Endothelial cell of hepatic sinusoid (primary cell): ENCODE measurements around the gene APC2.

ENCODE experiments used
- in situ Hi-C: cut with HindIII; loops from 2 replicates; pipeline ENCODE4 v1.10.0; 2017; ENCODE audit warnings: low sequenced_read_pairs

Gene APC2

GRCh38 chr19:1449467-1450442, at the start of gene APC2:
APC2 (plus strand) TSS chr19:1450121; CDS start chr19:1453002, 2,881 bp downstream.
- in situ Hi-C loops: no loop called here

- in situ Hi-C loops: no loop called here
Measured at GRCh38 chr19:1400281-1401137, 49.4 kb upstream of the APC2 start.

- in situ Hi-C loops: no loop called here
Measured at GRCh38 chr19:1401138-1401888, 48.6 kb upstream of the APC2 start, which contains the start of gene GAMT. GAMT (minus strand) TSS chr19:1401542; CDS start chr19:1401476, 66 bp downstream.

- in situ Hi-C loops: no loop called here
Measured at GRCh38 chr19:1401889-1402217, 48.1 kb upstream of the APC2 start.

- in situ Hi-C loops: no loop called here
Measured at GRCh38 chr19:1402411-1403070, 47.4 kb upstream of the APC2 start.

GRCh38 chr19:1406774-1407527, 43.0 kb upstream of the APC2 start:
- in situ Hi-C loops: no loop called here

- in situ Hi-C loops: no loop called here
Measured at GRCh38 chr19:1407528-1408299, 42.2 kb upstream of the APC2 start, which contains the start of gene DAZAP1. DAZAP1 (plus strand) TSS chr19:1407586; CDS start chr19:1407774, 188 bp downstream.

- in situ Hi-C loops: no loop called here
Measured at GRCh38 chr19:1408300-1409203, 41.4 kb upstream of the APC2 start.

- in situ Hi-C loops: loop anchor here (5.0 to 10.0 kb wide), 4 partner anchors 37 to 127 kb away; partner anchors contain the start of genes C19orf25 and PLK5
Measured at GRCh38 chr19:1409204-1410005, 40.5 kb upstream of the APC2 start.

GRCh38 chr19:1410136-1410786, 39.7 kb upstream of the APC2 start:
- in situ Hi-C loops: loop anchor here (5.0 to 10.0 kb wide), 4 partner anchors 38 to 128 kb away; partner anchors contain the start of genes C19orf25 and PLK5

GRCh38 chr19:1410789-1411188, 39.1 kb upstream of the APC2 start:
- in situ Hi-C loops: loop anchor here (5.0 to 10.0 kb wide), 4 partner anchors 38 to 128 kb away; partner anchors contain the start of genes C19orf25 and PLK5

- in situ Hi-C loops: loop anchor here (5.0 to 10.0 kb wide), 4 partner anchors 39 to 129 kb away; partner anchors contain the start of genes C19orf25 and PLK5
Measured at GRCh38 chr19:1411255-1412191, 38.4 kb upstream of the APC2 start.

GRCh38 chr19:1412323-1412923, 37.5 kb upstream of the APC2 start:
- in situ Hi-C loops: loop anchor here (5.0 to 10.0 kb wide), 4 partner anchors 40 to 130 kb away; partner anchors contain the start of genes C19orf25 and PLK5
